Activated CD4-positive, alpha-beta T cell treated with anti-CD3 and anti-CD28 coated beads, Interleukin-2, amount 10 ng/mL, durations not matched to agents 24 days and 14 days (primary cell): ENCODE results near the gene WDR70. TPM values are rescaled to one million over a fixed set of nuclear protein-coding genes. Genes with fewer than 3 reads are reported as not detected.
"Not testable (repeated sequence)": the region's sequence is repeated elsewhere in the genome, so short reads cannot be mapped to it uniquely, and the experiment has no call there.

ENCODE experiments used
- DNase-seq: peaks from one replicate; pipeline ENCODE4 v3.0.0; 2022
- H3K27ac Mint-ChIP-seq: one replicate; pipeline ENCODE4 v1.8.0; 2022; ENCODE audit warnings: mild to moderate bottlenecking, mixed read lengths
- H3K27me3 Mint-ChIP-seq: one replicate; pipeline ENCODE4 v1.8.0; 2022; ENCODE audit warnings: mixed read lengths
- H3K36me3 Mint-ChIP-seq: one replicate; pipeline ENCODE4 v1.8.0; 2022; ENCODE audit warnings: low read depth, mild to moderate bottlenecking, mixed read lengths
- H3K4me1 Mint-ChIP-seq: one replicate; pipeline ENCODE4 v1.8.0; 2021; ENCODE audit warnings: mixed read lengths
- H3K4me3 Mint-ChIP-seq: one replicate; pipeline ENCODE4 v1.8.0; 2022; ENCODE audit warnings: mild to moderate bottlenecking, moderate library complexity, mixed read lengths
- H3K9me3 Mint-ChIP-seq: one replicate; pipeline ENCODE4 v1.8.0; 2021; ENCODE audit warnings: mixed read lengths
- intact Hi-C: fragments of 100-400 bp; cut with micrococcal nuclease; formaldehyde crosslinking; loops from one replicate; pipeline ENCODE4 v1.15.1; 2023
- total RNA-seq: library from RNA; stranded (reverse); gene quantifications from 2 replicates; pipeline ENCODE4 v1.2.3, GENCODE V29; 2022

Gene WDR70
- total RNA-seq, 1 donor from 2014 or later: 48.9 TPM

GRCh38 chr5:37619353-37619752, 240.2 kb downstream of the WDR70 start:
- Mint-ChIP-seq H3K9me3 (peaks cover 4% of the 10 kb centered on the region), H3K27me3 (no peaks in the 10 kb centered on the region), H3K27ac (no peak overlapping the region), H3K36me3 (peaks cover 6% of the 10 kb centered on the region), H3K4me3 (no peak overlapping the region), H3K4me1 (no peaks in the 10 kb centered on the region)
- DNase-seq: no peak
- intact Hi-C loops: no loop called here

- H3K4me3 Mint-ChIP-seq, H3K36me3 Mint-ChIP-seq, H3K27me3 Mint-ChIP-seq, H3K27ac Mint-ChIP-seq, intact Hi-C loops, DNase-seq, H3K4me1 Mint-ChIP-seq: not testable (repeated sequence)
- peaks cover 15% of the 10 kb centered on the region for H3K9me3 Mint-ChIP-seq
Measured at GRCh38 chr5:37622354-37622753, 243.2 kb downstream of the WDR70 start.

GRCh38 chr5:37626266-37626665, 247.1 kb downstream of the WDR70 start:
- intact Hi-C loops: no loop called here
- H3K27ac Mint-ChIP-seq: no peak overlapping the region
- no peaks in the 10 kb centered on the region for H3K4me1 Mint-ChIP-seq
- no peak for DNase-seq
- peaks cover 19% of the 10 kb centered on the region for H3K36me3 Mint-ChIP-seq
- H3K4me3 Mint-ChIP-seq: no peak overlapping the region
- H3K9me3 Mint-ChIP-seq: peaks cover 36% of the 10 kb centered on the region
- no peaks in the 10 kb centered on the region for H3K27me3 Mint-ChIP-seq

- peaks cover 19% of the 10 kb centered on the region for H3K36me3 Mint-ChIP-seq
- peaks cover 32% of the 10 kb centered on the region for H3K9me3 Mint-ChIP-seq
- no peaks in the 10 kb centered on the region for H3K27me3 Mint-ChIP-seq
- DNase-seq: no peak
- H3K4me1 Mint-ChIP-seq: no peaks in the 10 kb centered on the region
- no peak overlapping the region for H3K4me3 Mint-ChIP-seq
- H3K27ac Mint-ChIP-seq: no peak overlapping the region
- intact Hi-C loops: no loop called here
Measured at GRCh38 chr5:37628876-37629275, 249.8 kb downstream of the WDR70 start.

GRCh38 chr5:37631939-37632338, 252.8 kb downstream of the WDR70 start:
- Mint-ChIP-seq H3K27me3 (no peaks in the 10 kb centered on the region), H3K4me1 (no peaks in the 10 kb centered on the region), H3K36me3 (peaks cover 17% of the 10 kb centered on the region), H3K9me3 (peaks cover 23% of the 10 kb centered on the region), H3K4me3 (no peak overlapping the region), H3K27ac (no peak overlapping the region)
- DNase-seq: no peak
- intact Hi-C loops: no loop called here

GRCh38 chr5:37637165-37637845, 258.2 kb downstream of the WDR70 start:
- H3K9me3 Mint-ChIP-seq: no peaks in the 10 kb centered on the region
- no peaks in the 10 kb centered on the region for H3K27me3 Mint-ChIP-seq
- H3K27ac Mint-ChIP-seq: no peak overlapping the region
- H3K36me3 Mint-ChIP-seq: no peaks in the 10 kb centered on the region
- no peaks in the 10 kb centered on the region for H3K4me1 Mint-ChIP-seq
- H3K4me3 Mint-ChIP-seq: no peak overlapping the region
- intact Hi-C loops: no loop called here
- no peak for DNase-seq

GRCh38 chr5:37638897-37639296, 259.8 kb downstream of the WDR70 start:
- no peaks in the 10 kb centered on the region for H3K27me3 Mint-ChIP-seq
- intact Hi-C loops: no loop called here
- H3K27ac Mint-ChIP-seq: no peak overlapping the region
- no peaks in the 10 kb centered on the region for H3K4me1 Mint-ChIP-seq
- H3K36me3 Mint-ChIP-seq: no peaks in the 10 kb centered on the region
- DNase-seq: no peak
- H3K9me3 Mint-ChIP-seq: no peaks in the 10 kb centered on the region
- H3K4me3 Mint-ChIP-seq: no peak overlapping the region

- Mint-ChIP-seq H3K4me3 (no peak overlapping the region), H3K9me3 (peaks cover 2% of the 10 kb centered on the region), H3K27ac (no peak overlapping the region), H3K4me1 (no peaks in the 10 kb centered on the region), H3K27me3 (no peaks in the 10 kb centered on the region), H3K36me3 (no peaks in the 10 kb centered on the region)
- intact Hi-C loops: no loop called here
- DNase-seq: no peak
Measured at GRCh38 chr5:37640088-37640487, 261.0 kb downstream of the WDR70 start.

GRCh38 chr5:37641933-37642332, 262.8 kb downstream of the WDR70 start:
- Mint-ChIP-seq H3K36me3 (peaks cover 3% of the 10 kb centered on the region), H3K27me3 (no peaks in the 10 kb centered on the region)

GRCh38 chr5:37645707-37646106, 266.6 kb downstream of the WDR70 start:
- peaks cover 3% of the 10 kb centered on the region for H3K36me3 Mint-ChIP-seq
- intact Hi-C loops: no loop called here
- H3K27me3 Mint-ChIP-seq: no peaks in the 10 kb centered on the region
- no peaks in the 10 kb centered on the region for H3K4me1 Mint-ChIP-seq
- no peak overlapping the region for H3K4me3 Mint-ChIP-seq
- no peak overlapping the region for H3K27ac Mint-ChIP-seq
- DNase-seq: no peak
- peaks cover 19% of the 10 kb centered on the region for H3K9me3 Mint-ChIP-seq

More at GRCh38 chr5:37641933-37642332, 262.8 kb downstream of the WDR70 start:
- peaks cover 14% of the 10 kb centered on the region for H3K9me3 Mint-ChIP-seq
- no peak for DNase-seq
- intact Hi-C loops: no loop called here
- H3K27ac Mint-ChIP-seq: no peak overlapping the region
- no peaks in the 10 kb centered on the region for H3K4me1 Mint-ChIP-seq
- no peak overlapping the region for H3K4me3 Mint-ChIP-seq

GRCh38 chr5:37654566-37654965, 275.4 kb downstream of the WDR70 start:
- intact Hi-C loops, H3K36me3 Mint-ChIP-seq, H3K4me1 Mint-ChIP-seq, H3K27ac Mint-ChIP-seq, DNase-seq, H3K27me3 Mint-ChIP-seq, H3K4me3 Mint-ChIP-seq: not testable (repeated sequence)
- peaks cover 33% of the 10 kb centered on the region for H3K9me3 Mint-ChIP-seq

GRCh38 chr5:37657046-37657445, 277.9 kb downstream of the WDR70 start:
- H3K9me3 Mint-ChIP-seq: peaks cover 25% of the 10 kb centered on the region
- intact Hi-C loops: no loop called here
- DNase-seq: no peak
- no peaks in the 10 kb centered on the region for H3K27me3 Mint-ChIP-seq
- no peak overlapping the region for H3K4me3 Mint-ChIP-seq
- H3K27ac Mint-ChIP-seq: no peak overlapping the region
- H3K36me3 Mint-ChIP-seq: peaks cover 2% of the 10 kb centered on the region
- H3K4me1 Mint-ChIP-seq: peaks cover 2% of the 10 kb centered on the region

- Mint-ChIP-seq H3K36me3 (peaks cover 2% of the 10 kb centered on the region), H3K27me3 (no peaks in the 10 kb centered on the region), H3K4me3 (no peak overlapping the region), H3K27ac (no peak overlapping the region), H3K4me1 (peaks cover 2% of the 10 kb centered on the region), H3K9me3 (peaks cover 18% of the 10 kb centered on the region)
- intact Hi-C loops: no loop called here
- DNase-seq: no peak
Measured at GRCh38 chr5:37658440-37658839, 279.3 kb downstream of the WDR70 start.

- no peak for DNase-seq
- intact Hi-C loops: no loop called here
- peaks cover 2% of the 10 kb centered on the region for H3K36me3 Mint-ChIP-seq
- no peaks in the 10 kb centered on the region for H3K27me3 Mint-ChIP-seq
- H3K4me1 Mint-ChIP-seq: peaks cover 2% of the 10 kb centered on the region
- H3K4me3 Mint-ChIP-seq: no peak overlapping the region
- no peak overlapping the region for H3K27ac Mint-ChIP-seq
- peaks cover 5% of the 10 kb centered on the region for H3K9me3 Mint-ChIP-seq
Measured at GRCh38 chr5:37660319-37660718, 281.2 kb downstream of the WDR70 start.
